ENCODE results near the gene PUS7L.
"Not testable (repeated sequence)": the region's sequence is repeated elsewhere in the genome, so short reads cannot be mapped to it uniquely, and the experiment has no call there.

PUS7L gene

GRCh38 chr12:43763769-43764168 lies 5.2 kb upstream of the PUS7L start:
- intact Hi-C loops (cut with micrococcal nuclease), result no loop called here
- H3K4me3 Mint-ChIP-seq, result no peak overlapping the region
- H3K36me3 Mint-ChIP-seq (ENCODE audit: low read depth), result peaks cover 42% of the 10 kb centered on the region
- H3K4me1 Mint-ChIP-seq (ENCODE audit: low read depth), result peaks cover 32% of the 10 kb centered on the region
- H3K27me3 Mint-ChIP-seq, result no peaks in the 10 kb centered on the region
- no peaks in the 10 kb centered on the region for H3K9me3 Mint-ChIP-seq
- H3K27ac Mint-ChIP-seq, result no peak overlapping the region

GRCh38 chr12:43762596-43762995 lies 4.0 kb upstream of the PUS7L start:
- Mint-ChIP-seq H3K4me1 (ENCODE audit: low read depth) (peaks cover 39% of the 10 kb centered on the region), H3K9me3 (no peaks in the 10 kb centered on the region), H3K27me3 (no peaks in the 10 kb centered on the region), H3K36me3 (ENCODE audit: low read depth) (peaks cover 41% of the 10 kb centered on the region), H3K27ac (no peak overlapping the region), H3K4me3 (no peak overlapping the region)
- intact Hi-C loops (cut with micrococcal nuclease), result no loop called here

GRCh38 chr12:43761500-43761899 lies 2.9 kb upstream of the PUS7L start:
- Mint-ChIP-seq H3K4me1 (ENCODE audit: low read depth) (peaks cover 48% of the 10 kb centered on the region), H3K36me3 (ENCODE audit: low read depth) (peaks cover 41% of the 10 kb centered on the region), H3K27ac (no peak overlapping the region), H3K27me3 (no peaks in the 10 kb centered on the region), H3K9me3 (no peaks in the 10 kb centered on the region), H3K4me3 (no peak overlapping the region)
- intact Hi-C loops (cut with micrococcal nuclease), result no loop called here

- peak overlapping the region; percentile 8 for H3K27ac Mint-ChIP-seq
- no peaks in the 10 kb centered on the region for H3K9me3 Mint-ChIP-seq
- intact Hi-C loops (cut with micrococcal nuclease), result no loop called here
- H3K36me3 Mint-ChIP-seq (ENCODE audit: low read depth), result peaks cover 41% of the 10 kb centered on the region
- H3K4me1 Mint-ChIP-seq (ENCODE audit: low read depth), result peaks cover 53% of the 10 kb centered on the region
- H3K4me3 Mint-ChIP-seq, result peak overlapping the region; percentile 96
- H3K27me3 Mint-ChIP-seq, result no peaks in the 10 kb centered on the region
Measured at GRCh38 chr12:43760396-43760795, 1.8 kb upstream of the PUS7L start.

- Mint-ChIP-seq H3K4me1 (ENCODE audit: low read depth) (peaks cover 47% of the 10 kb centered on the region), H3K27me3 (no peaks in the 10 kb centered on the region), H3K4me3 (peak overlapping the region; percentile 96), H3K27ac (peak overlapping the region; percentile 99), H3K36me3 (ENCODE audit: low read depth) (peaks cover 37% of the 10 kb centered on the region), H3K9me3 (no peaks in the 10 kb centered on the region)
- intact Hi-C loops (cut with micrococcal nuclease), result no loop called here
Measured at GRCh38 chr12:43758247-43758727, 303 bp downstream of the PUS7L start.

- Mint-ChIP-seq H3K9me3 (no peaks in the 10 kb centered on the region), H3K4me1 (ENCODE audit: low read depth) (peaks cover 20% of the 10 kb centered on the region), H3K36me3 (ENCODE audit: low read depth) (peaks cover 32% of the 10 kb centered on the region), H3K27me3 (no peaks in the 10 kb centered on the region), H3K4me3 (no peak overlapping the region), H3K27ac (no peak overlapping the region)
- intact Hi-C loops (cut with micrococcal nuclease), result no loop called here
Measured at GRCh38 chr12:43754015-43754414, 4.6 kb downstream of the PUS7L start.

DNA sequence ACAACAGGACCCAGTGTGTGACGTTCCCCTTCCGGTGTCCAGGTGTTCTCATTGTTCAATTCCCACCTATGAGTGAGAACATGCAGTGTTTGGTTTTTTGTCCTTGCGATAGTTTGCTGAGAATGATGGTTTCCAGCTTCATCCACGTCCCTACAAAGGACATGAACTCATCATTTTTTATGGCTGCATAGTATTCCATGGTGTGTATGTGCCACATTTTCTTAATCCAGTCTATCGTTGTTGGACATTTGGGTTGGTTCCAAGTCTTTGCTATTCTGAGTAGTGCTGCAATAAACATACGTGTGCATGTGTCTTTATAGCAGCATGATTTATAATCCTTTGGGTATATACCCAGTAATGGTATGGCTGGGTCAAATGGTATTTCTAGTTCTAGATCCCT lies 7.2 kb downstream of the PUS7L start:
- H3K27me3 Mint-ChIP-seq; H3K4me3 Mint-ChIP-seq; H3K27ac Mint-ChIP-seq; H3K9me3 Mint-ChIP-seq; intact Hi-C loops (cut with micrococcal nuclease); H3K4me1 Mint-ChIP-seq (ENCODE audit: low read depth): not testable (repeated sequence)
- peaks cover 21% of the 10 kb centered on the region for H3K36me3 Mint-ChIP-seq (ENCODE audit: low read depth)

GRCh38 chr12:43750814-43751213 lies 7.8 kb downstream of the PUS7L start:
- Mint-ChIP-seq H3K9me3 (no peaks in the 10 kb centered on the region), H3K4me1 (ENCODE audit: low read depth) (no peaks in the 10 kb centered on the region), H3K27me3 (no peaks in the 10 kb centered on the region), H3K36me3 (ENCODE audit: low read depth) (peaks cover 21% of the 10 kb centered on the region), H3K27ac (no peak overlapping the region), H3K4me3 (no peak overlapping the region)
- intact Hi-C loops (cut with micrococcal nuclease), result no loop called here

DNA sequence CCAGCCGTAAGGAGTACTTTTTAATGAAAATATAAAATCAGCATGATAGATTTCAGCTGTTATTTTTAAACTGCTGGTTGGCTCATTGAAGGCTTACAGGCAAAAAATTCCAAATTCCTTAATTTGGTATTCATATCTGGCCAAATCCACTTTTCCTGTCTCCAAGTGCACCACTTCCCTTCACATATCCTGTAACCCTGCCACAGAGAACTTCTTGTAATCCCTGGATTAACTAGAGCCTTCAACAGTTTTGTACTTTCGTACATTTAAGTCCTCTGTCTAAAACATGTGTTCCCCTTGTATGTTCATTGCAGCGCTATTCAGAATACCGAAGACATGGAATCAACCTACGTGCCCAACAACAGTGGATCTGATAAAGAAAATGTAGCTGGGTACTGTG lies 9.6 kb downstream of the PUS7L start:
- H3K27me3 Mint-ChIP-seq, result no peaks in the 10 kb centered on the region
- no peaks in the 10 kb centered on the region for H3K4me1 Mint-ChIP-seq (ENCODE audit: low read depth)

GRCh38 chr12:43744826-43745225 lies 13.8 kb downstream of the PUS7L start:
- Mint-ChIP-seq H3K4me1 (ENCODE audit: low read depth) (no peaks in the 10 kb centered on the region), H3K27ac (no peak overlapping the region), H3K27me3 (no peaks in the 10 kb centered on the region), H3K4me3 (no peak overlapping the region), H3K9me3 (no peaks in the 10 kb centered on the region), H3K36me3 (ENCODE audit: low read depth) (peaks cover 37% of the 10 kb centered on the region)
- intact Hi-C loops (cut with micrococcal nuclease), result no loop called here

More for the DNA sequence above, 9.6 kb downstream of the PUS7L start:
- intact Hi-C loops (cut with micrococcal nuclease), result no loop called here
- Mint-ChIP-seq H3K27ac (no peak overlapping the region), H3K9me3 (no peaks in the 10 kb centered on the region), H3K36me3 (ENCODE audit: low read depth) (peaks cover 27% of the 10 kb centered on the region), H3K4me3 (no peak overlapping the region)

DNA sequence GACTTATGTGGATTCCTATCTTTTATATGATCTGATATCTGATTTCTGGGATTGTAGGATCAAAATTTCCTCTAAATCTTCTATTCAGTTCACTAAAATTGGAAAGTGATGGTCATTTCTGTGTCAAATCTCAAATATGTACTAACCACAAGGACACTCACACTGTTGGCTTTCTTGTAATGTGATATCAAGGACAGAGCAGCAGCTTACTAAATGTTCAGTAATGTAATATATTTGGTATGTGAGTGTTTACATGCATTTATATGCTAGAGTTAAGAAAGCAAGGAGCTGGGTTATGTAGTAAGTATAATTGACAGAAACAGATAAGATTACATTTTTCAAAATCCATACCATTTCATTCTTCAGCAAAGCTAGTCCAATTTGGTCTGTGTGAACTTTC lies 16.5 kb downstream of the PUS7L start:
- peaks cover 49% of the 10 kb centered on the region for H3K36me3 Mint-ChIP-seq (ENCODE audit: low read depth)
- H3K27me3 Mint-ChIP-seq, result no peaks in the 10 kb centered on the region
- no peaks in the 10 kb centered on the region for H3K9me3 Mint-ChIP-seq
- intact Hi-C loops (cut with micrococcal nuclease), result no loop called here
- no peaks in the 10 kb centered on the region for H3K4me1 Mint-ChIP-seq (ENCODE audit: low read depth)
- H3K4me3 Mint-ChIP-seq, result no peak overlapping the region
- no peak overlapping the region for H3K27ac Mint-ChIP-seq

GRCh38 chr12:43740511-43741100 lies 18.0 kb downstream of the PUS7L start:
- Mint-ChIP-seq H3K4me3 (no peak overlapping the region), H3K9me3 (no peaks in the 10 kb centered on the region), H3K36me3 (ENCODE audit: low read depth) (peaks cover 57% of the 10 kb centered on the region), H3K27ac (no peak overlapping the region), H3K4me1 (ENCODE audit: low read depth) (no peaks in the 10 kb centered on the region), H3K27me3 (no peaks in the 10 kb centered on the region)
- intact Hi-C loops (cut with micrococcal nuclease), result no loop called here

- no peaks in the 10 kb centered on the region for H3K27me3 Mint-ChIP-seq
Measured at GRCh38 chr12:43737646-43738045, 20.9 kb downstream of the PUS7L start.

GRCh38 chr12:43736927-43737440 lies 21.6 kb downstream of the PUS7L start:
- peaks cover 49% of the 10 kb centered on the region for H3K36me3 Mint-ChIP-seq (ENCODE audit: low read depth)
- H3K27ac Mint-ChIP-seq, result no peak overlapping the region
- no peaks in the 10 kb centered on the region for H3K9me3 Mint-ChIP-seq
- H3K4me3 Mint-ChIP-seq, result no peak overlapping the region
- intact Hi-C loops (cut with micrococcal nuclease), result no loop called here
- no peaks in the 10 kb centered on the region for H3K27me3 Mint-ChIP-seq
- no peaks in the 10 kb centered on the region for H3K4me1 Mint-ChIP-seq (ENCODE audit: low read depth)

More at GRCh38 chr12:43737646-43738045, 20.9 kb downstream of the PUS7L start:
- intact Hi-C loops (cut with micrococcal nuclease), result no loop called here
- no peaks in the 10 kb centered on the region for H3K4me1 Mint-ChIP-seq (ENCODE audit: low read depth)
- no peak overlapping the region for H3K4me3 Mint-ChIP-seq
- peaks cover 51% of the 10 kb centered on the region for H3K36me3 Mint-ChIP-seq (ENCODE audit: low read depth)
- no peak overlapping the region for H3K27ac Mint-ChIP-seq
- no peaks in the 10 kb centered on the region for H3K9me3 Mint-ChIP-seq

DNA sequence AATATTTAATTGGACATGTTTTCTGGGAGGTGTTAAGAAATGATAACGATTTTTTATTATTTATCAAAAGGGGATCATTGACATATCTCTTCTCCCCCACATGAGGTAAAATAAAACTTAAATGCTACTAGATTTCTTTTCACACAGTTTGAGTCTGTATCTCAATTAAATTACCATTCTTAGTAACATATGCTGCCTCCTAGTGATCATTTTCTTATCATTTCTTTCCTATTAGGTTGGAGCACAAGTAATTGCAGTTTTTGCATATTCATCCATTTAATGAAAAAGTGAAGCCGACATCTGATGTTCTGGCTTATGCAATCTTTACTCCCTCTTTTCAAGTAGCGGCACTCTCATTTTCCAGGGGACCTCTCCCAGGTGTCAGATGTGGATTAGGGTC lies 24.9 kb downstream of the PUS7L start:
- Mint-ChIP-seq H3K9me3 (no peaks in the 10 kb centered on the region), H3K27me3 (no peaks in the 10 kb centered on the region), H3K4me3 (no peak overlapping the region), H3K27ac (no peak overlapping the region), H3K36me3 (ENCODE audit: low read depth) (peaks cover 53% of the 10 kb centered on the region), H3K4me1 (ENCODE audit: low read depth) (no peaks in the 10 kb centered on the region)
- intact Hi-C loops (cut with micrococcal nuclease), result no loop called here
